Measurements from ENCODE around the gene TEAD1.

- TF ChIP-seq CTCF (IDR thresholded peaks at IDR 0.05 in 4 of 5, conservative IDR thresholded peaks at IDR 0.05 in 1 of 5) (no peak), POLR2A (IDR thresholded peaks at IDR 0.05) (no peak)
These were observed 248.2 kb downstream of the TEAD1 start for GRCh38 chr11:12922418-12922817.

Measured in gastrocnemius medialis (tissue), 4 donors.